GM12878 (cell line): ENCODE measurements around the gene CCRL2.

ENCODE experiments used
- CHD2 ChIP-seq: IDR thresholded peaks from 2 replicates; pipeline ENCODE4 v1.6.1; 2011; ENCODE audit warnings: low read depth, low read length, improper control_type of control experiment, borderline replicate concordance
- CTCF ChIP-seq, 3 experiments: IDR thresholded peaks in 2 of 3; conservative IDR thresholded peaks in 1 of 3; 2 replicates each; pipeline ENCODE4 v1.5.1; 2011; ENCODE audit warnings: low read depth in 3 of 3, low read length in 3 of 3, mild to moderate bottlenecking in 3 of 3, control low read depth in 2 of 3, moderate library complexity in 2 of 3, inconsistent platforms in 1 of 3, mixed read lengths in 1 of 3; ENCODE audit not compliant: control insufficient read depth in 2 of 3, insufficient read depth in 1 of 3; ENCODE audit errors: extremely low read depth in 1 of 3
- HCFC1 ChIP-seq: fragments of 150-350 bp; IDR thresholded peaks from 2 replicates; pipeline ENCODE4 v1.6.1; 2014; ENCODE audit warnings: low read length
- SIX5 ChIP-seq: IDR thresholded peaks from 2 replicates; pipeline ENCODE4 v1.6.1; 2011; ENCODE audit warnings: mild to moderate bottlenecking, low read depth, low read length, moderate library complexity; ENCODE audit not compliant: severe bottlenecking
- SMC3 ChIP-seq: IDR thresholded peaks from 2 replicates; pipeline ENCODE4 v1.6.1; 2011; ENCODE audit warnings: low read length, improper control_type of control experiment, borderline replicate concordance

GRCh38 chr3:46413951-46414350 lies 6.9 kb downstream of the CCRL2 start:
- no peak for TF ChIP-seq HCFC1
- no peak for TF ChIP-seq CTCF (IDR thresholded peaks at IDR 0.05 in 2 of 3, conservative IDR thresholded peaks at IDR 0.05 in 1 of 3; ENCODE audit: control insufficient read depth in 2 of 3, extremely low read depth in 1 of 3, insufficient read depth in 1 of 3, low read depth in 3 of 3, low read length in 3 of 3)
- no peak for TF ChIP-seq CHD2
- TF ChIP-seq SMC3: no peak
- no peak for TF ChIP-seq SIX5
